H1 (cell line): ENCODE measurements around the gene CTSL. TPM values are rescaled to one million over a fixed set of nuclear protein-coding genes. Genes with fewer than 3 reads are reported as not detected.

Experiments
- CTCF ChIA-PET: fragments of 300-600 bp; sonication (Branson Sonifier 250); formaldehyde crosslinking; loops from one replicate; lab custom pipeline; 2021; ENCODE audit not compliant: partially characterized antibody; lab: Charles Lee
- POLR2A ChIA-PET: fragments of 300-600 bp; sonication (Branson Sonifier 250); formaldehyde crosslinking; loops from one replicate; lab custom pipeline; 2021; ENCODE audit warnings: inconsistent platforms; ENCODE audit not compliant: partially characterized antibody; lab: Charles Lee
- DNase-seq, 2 experiments: peaks; one replicate each; pipeline versions ENCODE4 v3.0.0 to v3.0.0-alpha.2; 2010 to 2022; ENCODE audit warnings: low spot score in 2 of 2, low read depth in 1 of 2, mixed read lengths in 1 of 2
- FAIRE-seq: peaks from 2 replicates; lab custom pipeline; 2011; peaks lifted over from hg19 to GRCh38; lab: Jason Lieb, UNC
- H2AFZ ChIP-seq: 2 replicates; pipeline ENCODE4 v1.8.1; 2012; ENCODE audit warnings: low read length, inconsistent platforms
- H2AK5ac ChIP-seq: 2 replicates; pipeline ENCODE4 v1.6.1; 2013; ENCODE audit warnings: low read depth, low read length
- H2BK120ac ChIP-seq: replicated peaks from 2 replicates; pipeline ENCODE3; 2013; ENCODE audit warnings: low read depth, low read length, inconsistent platforms
- H2BK12ac ChIP-seq: 2 replicates; pipeline ENCODE4 v1.6.1; 2013; ENCODE audit warnings: low read depth, low read length
- H2BK15ac ChIP-seq: 2 replicates; pipeline ENCODE4 v1.6.1; 2013; ENCODE audit warnings: low read length
- H2BK20ac ChIP-seq: 2 replicates; pipeline ENCODE4 v1.6.1; 2013; ENCODE audit warnings: low read length
- H2BK5ac ChIP-seq: 2 replicates; pipeline ENCODE4 v1.6.1; 2013; ENCODE audit warnings: low read depth, low read length
- H3K14ac ChIP-seq: 2 replicates; pipeline ENCODE4 v1.6.1; 2013; ENCODE audit warnings: inconsistent platforms; ENCODE audit not compliant: insufficient read length
- H3K18ac ChIP-seq: 2 replicates; pipeline ENCODE4 v1.6.1; 2013; ENCODE audit warnings: low read length; ENCODE audit errors: extremely low read depth
- H3K23ac ChIP-seq: 2 replicates; pipeline ENCODE4 v1.6.1; 2013; ENCODE audit warnings: inconsistent platforms; ENCODE audit not compliant: insufficient read length
- H3K23me2 ChIP-seq: 2 replicates; pipeline ENCODE4 v1.6.1; 2013; ENCODE audit warnings: low read depth, low read length
- H3K27ac ChIP-seq: 2 replicates; pipeline ENCODE4 v1.6.1; 2011; ENCODE audit warnings: low read depth, low read length, inconsistent platforms
- H3K27me3 ChIP-seq, 4 experiments: replicated peaks in 1 of 4; 1 replicate in 1 of 4; 2 replicates in 3 of 4; pipeline versions ENCODE4 v1.6.1 to v1.8.1; 2011 to 2013; ENCODE audit warnings: low read length in 3 of 4, mild to moderate bottlenecking in 3 of 4, inconsistent platforms in 2 of 4, mixed read lengths in 2 of 4, moderate library complexity in 1 of 4; ENCODE audit not compliant: control insufficient read depth in 3 of 4, insufficient read depth in 3 of 4; ENCODE audit errors: extremely low read depth in 1 of 4
- H3K36me3 ChIP-seq, 4 experiments: 2 replicates each; pipeline versions ENCODE4 v1.6.1 to v1.8.1; 2011 to 2013; ENCODE audit warnings: mild to moderate bottlenecking in 4 of 4, low read length in 3 of 4, moderate library complexity in 2 of 4, control low read depth in 1 of 4, inconsistent platforms in 1 of 4; ENCODE audit not compliant: insufficient read depth in 4 of 4, control insufficient read depth in 2 of 4
- H3K4ac ChIP-seq: replicated peaks from 2 replicates; pipeline ENCODE3; 2013; ENCODE audit warnings: low read length, low read depth, mixed read lengths, inconsistent platforms; ENCODE audit not compliant: insufficient read length
- H3K4me1 ChIP-seq, 4 experiments: replicated peaks in 1 of 4; 1 replicate in 1 of 4; 2 replicates in 3 of 4; pipeline versions ENCODE4 v1.6.1 to v1.8.1; 2011 to 2013; ENCODE audit warnings: low read length in 3 of 4, inconsistent platforms in 2 of 4, mixed read lengths in 1 of 4; ENCODE audit not compliant: insufficient read depth in 4 of 4, control insufficient read depth in 3 of 4
- H3K4me2 ChIP-seq, 2 experiments: 2 replicates each; pipeline versions ENCODE4 v1.6.1 to v1.8.1; 2011 to 2013; ENCODE audit warnings: low read depth in 2 of 2, low read length in 2 of 2, control low read depth in 1 of 2, inconsistent platforms in 1 of 2, mild to moderate bottlenecking in 1 of 2; ENCODE audit not compliant: insufficient read depth in 1 of 2
- H3K4me3 ChIP-seq, 4 experiments: fragments of 200-600, 300-600 bp in 1 of 4; sonication (generic), shearing (Covaris generic), sonication (Bioruptor Twin) in 1 of 4; 2 replicates each; pipeline versions ENCODE4 v1.5.1 to v1.8.1; 2011 to 2016; ENCODE audit warnings: low read length in 4 of 4, low read depth in 3 of 4, control low read depth in 2 of 4, inconsistent platforms in 2 of 4, mild to moderate bottlenecking in 2 of 4, mixed read lengths in 1 of 4, moderate library complexity in 1 of 4; ENCODE audit not compliant: insufficient read depth in 2 of 4; ENCODE audit errors: extremely low read depth in 1 of 4
- H3K56ac ChIP-seq: replicated peaks from 2 replicates; pipeline ENCODE3; 2013; ENCODE audit warnings: low read depth, mild to moderate bottlenecking, mixed read lengths, low read length, inconsistent platforms; ENCODE audit not compliant: insufficient read length
- H3K79me1 ChIP-seq: 2 replicates; pipeline ENCODE4 v1.6.1; 2013; ENCODE audit warnings: low read depth, low read length, control low read depth
- H3K79me2 ChIP-seq, 2 experiments: 2 replicates each; pipeline versions ENCODE4 v1.6.1 to v1.8.1; 2012 to 2013; ENCODE audit warnings: low read length in 2 of 2, mild to moderate bottlenecking in 2 of 2, inconsistent platforms in 1 of 2; ENCODE audit not compliant: insufficient read depth in 2 of 2, control insufficient read depth in 1 of 2
- H3K9ac ChIP-seq, 4 experiments: replicated peaks in 1 of 4; 1 replicate in 1 of 4; 2 replicates in 3 of 4; pipeline versions ENCODE4 v1.6.1 to v1.8.1; 2011 to 2013; ENCODE audit warnings: low read depth in 3 of 4, low read length in 3 of 4, control low read depth in 2 of 4, mild to moderate bottlenecking in 2 of 4, moderate library complexity in 2 of 4, inconsistent platforms in 1 of 4; ENCODE audit errors: extremely low read depth in 1 of 4
- H3K9me3 ChIP-seq, 2 experiments: 2 replicates each; pipeline versions ENCODE4 v1.6.1 to v1.8.1; 2012 to 2013; ENCODE audit warnings: mild to moderate bottlenecking in 2 of 2, moderate library complexity in 2 of 2, control low read depth in 1 of 2, inconsistent platforms in 1 of 2, low read depth in 1 of 2, low read length in 1 of 2, mixed read lengths in 1 of 2; ENCODE audit not compliant: insufficient read depth in 2 of 2
- H4K20me1 ChIP-seq, 2 experiments: replicated peaks in 1 of 2; 2 replicates each; pipeline versions ENCODE3 to v1.8.1; 2011 to 2013; ENCODE audit warnings: inconsistent platforms in 2 of 2, low read length in 2 of 2, mild to moderate bottlenecking in 1 of 2; ENCODE audit not compliant: insufficient read depth in 2 of 2, control insufficient read depth in 1 of 2
- H4K5ac ChIP-seq: 2 replicates; pipeline ENCODE4 v1.6.1; 2013; ENCODE audit warnings: low read length, low read depth, mixed read lengths, inconsistent platforms; ENCODE audit not compliant: insufficient read length
- H4K8ac ChIP-seq: 2 replicates; pipeline ENCODE4 v1.8.0; 2013; ENCODE audit warnings: mild to moderate bottlenecking, moderate library complexity, low read length, inconsistent platforms; ENCODE audit not compliant: insufficient read depth; ENCODE audit errors: extremely low read depth
- H4K91ac ChIP-seq: replicated peaks from 2 replicates; pipeline ENCODE3; 2013; ENCODE audit warnings: low read length, mixed read lengths, inconsistent platforms; ENCODE audit not compliant: insufficient read length
- CEBPB ChIP-seq: IDR thresholded peaks from 2 replicates; pipeline ENCODE4 v1.6.1; 2012; ENCODE audit warnings: low read depth, low read length
- JUN ChIP-seq: IDR thresholded peaks from 2 replicates; pipeline ENCODE4 v1.6.1; 2011; ENCODE audit warnings: low read depth, mild to moderate bottlenecking, improper control_type of control experiment, low read length
- JUND ChIP-seq: IDR thresholded peaks from 2 replicates; pipeline ENCODE4 v1.6.1; 2011; ENCODE audit warnings: mild to moderate bottlenecking, improper control_type of control experiment, low read length
- KDM4A ChIP-seq: IDR thresholded peaks from one replicate; pipeline ENCODE4 v1.7.1; 2012; ENCODE audit warnings: low read depth, mild to moderate bottlenecking, moderate library complexity, low read length, inconsistent platforms; ENCODE audit not compliant: severe bottlenecking
- NRF1 ChIP-seq: IDR thresholded peaks from 2 replicates; pipeline ENCODE4 v1.6.1; 2011; ENCODE audit warnings: mild to moderate bottlenecking, low read depth, low read length, improper control_type of control experiment
- RAD21 ChIP-seq, 2 experiments: IDR thresholded peaks in 1 of 2; conservative IDR thresholded peaks in 1 of 2; 2 replicates each; pipeline ENCODE4 v1.6.1; 2011; ENCODE audit warnings: low read depth in 2 of 2, low read length in 2 of 2, improper control_type of control experiment in 1 of 2, inconsistent platforms in 1 of 2, mild to moderate bottlenecking in 1 of 2, moderate library complexity in 1 of 2
- RFX5 ChIP-seq: IDR thresholded peaks from 2 replicates; pipeline ENCODE4 v1.6.1; 2011; ENCODE audit warnings: low read depth, low read length, improper control_type of control experiment, borderline replicate concordance
- RNF2 ChIP-seq: fragments of 200-900, 300-1000 bp; sonication (generic); IDR thresholded peaks from 2 replicates; pipeline ENCODE4 v1.7.1; 2016; ENCODE audit warnings: borderline replicate concordance, low read depth, mild to moderate bottlenecking, antibody characterized with exemption, low read length; ENCODE audit not compliant: poor library complexity, severe bottlenecking; ENCODE audit errors: missing control alignments
- SIN3A ChIP-seq, 2 experiments: IDR thresholded peaks in 1 of 2; conservative IDR thresholded peaks in 1 of 2; 2 replicates each; pipeline ENCODE4 v1.6.1; 2011 to 2012; ENCODE audit warnings: low read length in 2 of 2, improper control_type of control experiment in 1 of 2, low read depth in 1 of 2, mild to moderate bottlenecking in 1 of 2
- SP4 ChIP-seq: IDR thresholded peaks from 2 replicates; pipeline ENCODE4 v1.6.1; 2012; ENCODE audit warnings: low read length, inconsistent platforms
- SUZ12 ChIP-seq: fragments of 200-600 bp; sonication (generic); IDR thresholded peaks from 2 replicates; pipeline ENCODE4 v1.6.1; 2012; ENCODE audit warnings: mild to moderate bottlenecking, inconsistent platforms, low read length, moderate library complexity, mixed read lengths
- TAF1 ChIP-seq: IDR thresholded peaks from 2 replicates; pipeline ENCODE4 v1.6.1; 2011; ENCODE audit warnings: mild to moderate bottlenecking, low read depth, low read length
- WGBS, 2 experiments: shearing (Covaris generic) in 1 of 2; methylation state at CpG; one replicate each; pipeline versions ENCODE4 v1.1.6 to v1.1.7; 2013 to 2015; ENCODE audit warnings: low lambda C conversion rate in 2 of 2, mixed read lengths in 2 of 2, inconsistent platforms in 1 of 2, low coverage in 1 of 2, missing lambda C conversion rate in 1 of 2; ENCODE audit not compliant: insufficient replicate concordance in 2 of 2, insufficient coverage in 1 of 2, insufficient read length in 1 of 2; ENCODE audit errors: extremely low coverage in 1 of 2, missing lambda C conversion rate in 1 of 2; 5-methylcytosine and 5-hydroxymethylcytosine counted together
- polyA plus RNA-seq, 7 experiments: library from polyadenylated mRNA; depleted of rRNA in 3 of 7; stranded (reverse) in 5 of 7; unstranded in 2 of 7; fragments of >200 nt in 5 of 7; fragments of 200-250 nt in 2 of 7; gene quantifications; 1 replicate in 5 of 7; 2 replicates in 1 of 7; 4 replicates in 1 of 7; pipeline versions ENCODE4 v1.2.1 to v1.2.3, GENCODE V29; 2011 to 2013; ENCODE audit warnings: missing spikeins in 2 of 7, mixed read lengths in 2 of 7
- total RNA-seq: library from RNA; stranded (reverse); fragmentation: NEBNext Ultra II Directional; extraction: Animal tissue kit (Norgen Biotek cat#: 25700); gene quantifications from 2 replicates; pipeline ENCODE4 v1.2.1, GENCODE V29; 2021

The CTSL gene
- total and polyA plus RNA-seq, 2 of the 8 experiments (the other 6 are each of a cell fraction or from before 2014, with no cell fraction given), result 34.2 to 38.2 TPM

- FAIRE-seq, result no peak
- H2BK120ac ChIP-seq, result no peak overlapping the region
- ChIA-PET CTCF (interaction anchor here (0.9 to 6.5 kb wide), 4 partner anchors 14 to 130 kb away, joined by 3 to 88 read pairs (median 32); no protein-coding TSS in a partner anchor), POLR2A (no interaction called here)
- peak in 1 of 2 experiments; percentile 17 for DNase-seq
- H2AFZ ChIP-seq, result no peak overlapping the region
- no peak overlapping the region for H2AK5ac ChIP-seq
- no peak overlapping the region for H3K18ac ChIP-seq
- no peak overlapping the region for H3K56ac ChIP-seq
- H3K36me3 ChIP-seq, result peaks cover 5 to 35% (median 21%) of the 10 kb centered on the region in 4 experiments; a peak in 7 of 8 replicates
- no peak overlapping the region for H4K5ac ChIP-seq
- no peaks in the 10 kb centered on the region; the same call in 1 of the 2 replicates for H3K79me1 ChIP-seq
- H4K20me1 ChIP-seq, result peaks cover 4 to 6% of the 10 kb centered on the region in 2 experiments
- no peak overlapping the region for H2BK15ac ChIP-seq
- no peaks in the 10 kb centered on the region for H3K9me3 ChIP-seq
- H3K79me2 ChIP-seq, result no peaks in the 10 kb centered on the region
- H3K9ac ChIP-seq, result no peak overlapping the region
- H2BK5ac ChIP-seq, result no peak overlapping the region
- no peak overlapping the region for H3K27ac ChIP-seq
- H3K4me2 ChIP-seq, result no peak overlapping the region
- 92% methylated on average over 4 of the region's 4 CpGs; no CpG with 5 or more reads in 1 of the 2 experiments for WGBS, 2 experiments
- no peak overlapping the region for H3K14ac ChIP-seq
- no peaks in the 10 kb centered on the region; a peak in 2 of 7 replicates for H3K4me1 ChIP-seq
- H3K4me3 ChIP-seq, result no peak overlapping the region
- H3K4ac ChIP-seq, result no peak overlapping the region
- H2BK20ac ChIP-seq, result no peak overlapping the region
- no peak overlapping the region for H4K8ac ChIP-seq
- no peaks in the 10 kb centered on the region for H3K23me2 ChIP-seq
- H3K27me3 ChIP-seq, result no peaks in the 10 kb centered on the region
- no peak overlapping the region for H4K91ac ChIP-seq
- H2BK12ac ChIP-seq, result no peak overlapping the region
- no peak overlapping the region for H3K23ac ChIP-seq
- TF ChIP-seq CEBPB, result no peak
- TF ChIP-seq KDM4A, result no peak
- no peak for TF ChIP-seq SUZ12
- TF ChIP-seq NRF1, result no peak
- TF ChIP-seq JUND, result no peak
- TF ChIP-seq SP4, result no peak
- no peak for TF ChIP-seq TAF1
- no peak for TF ChIP-seq RAD21 (IDR thresholded peaks at IDR 0.05 in 1 of 2, conservative IDR thresholded peaks at IDR 0.05 in 1 of 2; ENCODE audit: low read depth in 2 of 2, low read length in 2 of 2)
- TF ChIP-seq RFX5, result no peak
- no peak for TF ChIP-seq JUN
- no peak for TF ChIP-seq RNF2
- TF ChIP-seq SIN3A (conservative IDR thresholded peaks at IDR 0.05 in 1 of 2, IDR thresholded peaks at IDR 0.05 in 1 of 2; ENCODE audit: low read depth in 1 of 2, low read length in 2 of 2), result no peak
Measured at GRCh38 chr9:87682085-87682484, 43.8 kb upstream of the CTSL start.
